Measurements from ENCODE around the gene GLDC. TPM values are rescaled to one million over a fixed set of nuclear protein-coding genes. Genes with fewer than 3 reads are reported as not detected.

The GLDC gene
- total and polyA plus RNA-seq, 10 of the 15 experiments (the other 5 are each of a cell fraction or from before 2014, with no cell fraction given): 33.1 to 165 (median 114) TPM

Small RNAs within 50 kb of the gene (small RNA-seq; reads per million reads assigned to genes)
- gene RN7SL123P (not detected), gene RN7SL25P (not detected)

Other genes with a start within 250 kb of the GLDC start
- gene UHRF2, start 232.5 kb downstream of the GLDC start, total RNA-seq (2014; rRNA removed): 43.4 and 49.4 TPM in 2 replicates
- gene UHRF2, start 232.5 kb downstream of the GLDC start, total RNA-seq (2014; rRNA removed; fragmentation: Illumina TruSeq; extraction: Trizol): 45.0 and 46.2 TPM in 2 replicates
- gene UHRF2, start 232.5 kb downstream of the GLDC start, total RNA-seq (2021): 42.8 and 44.4 TPM in 2 replicates
- gene UHRF2, start 232.5 kb downstream of the GLDC start, polyA plus RNA-seq (2011; rRNA removed): 95.8 and 129 TPM in 2 replicates
- 48.0 and 53.4 TPM in 2 replicates for gene UHRF2, start 232.5 kb downstream of the GLDC start, polyA plus RNA-seq (2014; fragmentation: Illumina TruSeq; extraction: Trizol)
- gene UHRF2, start 232.5 kb downstream of the GLDC start, polyA plus RNA-seq (2014; fragmentation: Nextera tagmentation; extraction: Ambion mirVana): 10 to 100 TPM; 11.2 to 14.2 TPM
- gene UHRF2, start 232.5 kb downstream of the GLDC start, polyA plus RNA-seq (2014; rRNA removed): 42.2 and 43.7 TPM in 2 replicates
- 10 to 100 TPM; 16.4 to 29.7 TPM for gene UHRF2, start 232.5 kb downstream of the GLDC start, polyA plus RNA-seq (2016; fragmentation: Nextera tagmentation; extraction: Ambion mirVana)
- gene KDM4C, start 112.2 kb upstream of the GLDC start, total RNA-seq (2014; rRNA removed): 22.7 and 29.9 TPM in 2 replicates
- 27.3 and 28.7 TPM in 2 replicates for gene KDM4C, start 112.2 kb upstream of the GLDC start, total RNA-seq (2014; rRNA removed; fragmentation: Illumina TruSeq; extraction: Trizol)
- 22.9 and 24.6 TPM in 2 replicates for gene KDM4C, start 112.2 kb upstream of the GLDC start, total RNA-seq (2021)
- gene KDM4C, start 112.2 kb upstream of the GLDC start, polyA plus RNA-seq (2011; rRNA removed): 41.2 and 49.5 TPM in 2 replicates
- gene KDM4C, start 112.2 kb upstream of the GLDC start, polyA plus RNA-seq (2014; fragmentation: Illumina TruSeq; extraction: Trizol): 20.0 and 23.0 TPM in 2 replicates
- gene KDM4C, start 112.2 kb upstream of the GLDC start, polyA plus RNA-seq (2014; fragmentation: Nextera tagmentation; extraction: Ambion mirVana): 10 to 100 TPM in 1 of 2 experiments, 1 to 10 TPM in 1; 6.8 to 11.7 TPM
- gene KDM4C, start 112.2 kb upstream of the GLDC start, polyA plus RNA-seq (2014; rRNA removed): 20.2 and 24.0 TPM in 2 replicates
- gene KDM4C, start 112.2 kb upstream of the GLDC start, polyA plus RNA-seq (2016; fragmentation: Nextera tagmentation; extraction: Ambion mirVana): 10 to 100 TPM; 18.6 to 20.0 TPM

Data from GM12878 (cell line).